ENCODE results near the gene HGS. TPM values are rescaled to one million over a fixed set of nuclear protein-coding genes. Genes with fewer than 3 reads are reported as not detected.

The HGS gene
- total and polyA plus RNA-seq, 12 donors, result 33.1 to 102 (median 39.3) TPM

DNA sequence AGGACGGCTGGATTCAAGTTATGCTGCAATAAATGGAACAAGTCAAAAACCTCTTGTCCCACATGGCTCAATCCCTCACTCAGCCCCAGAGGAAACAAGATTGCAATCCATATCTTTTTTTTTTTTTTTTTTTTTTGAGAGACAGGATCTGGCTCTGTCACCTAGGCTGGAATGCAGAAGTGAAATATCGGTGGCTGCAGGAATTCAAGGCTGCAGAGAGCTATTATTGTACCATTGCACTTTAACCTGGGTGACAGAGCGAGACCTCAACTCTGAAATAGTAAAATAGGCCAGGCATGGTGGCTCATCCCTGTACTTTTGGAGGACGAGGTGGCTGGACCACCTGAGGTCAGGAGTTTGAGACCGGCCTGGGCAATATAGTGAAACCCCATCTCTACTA lies 24.8 kb upstream of the HGS start:
- no peak for ATAC-seq
- WGBS, 2 donors, result 64 to 65% methylated on average over 5 of the region's 5 CpGs
- H3K4me1 ChIP-seq, result peaks cover 0 to 24% (median 0%) of the 10 kb centered on the region in 9 donors

DNA sequence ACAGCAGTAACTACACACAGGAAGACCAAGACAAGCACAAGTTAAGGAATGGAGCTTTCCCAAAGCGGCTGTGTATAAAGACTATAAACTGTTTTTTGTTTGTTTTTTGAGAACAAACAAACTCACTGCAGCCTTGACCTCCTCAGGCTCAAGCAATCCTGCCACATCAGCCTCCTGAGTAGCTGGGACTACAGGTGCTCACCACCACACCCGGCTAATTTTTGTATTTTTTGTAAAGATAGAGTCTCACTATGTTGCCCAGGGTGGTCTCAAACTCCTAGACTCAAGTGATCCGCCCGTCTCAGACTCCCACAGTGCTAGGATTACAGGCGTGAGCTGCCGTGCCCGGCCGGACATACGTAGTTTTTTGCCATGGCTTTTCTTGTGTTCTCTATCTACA lies 23.4 kb upstream of the HGS start:
- ATAC-seq (no peak), DNase-seq (no peak)
- Histone ChIP-seq H3K9me3 (no peaks in the 10 kb centered on the region), H3K4me3 (no peak overlapping the region), H3K27ac (no peak overlapping the region), H3K27me3 (no peaks in the 10 kb centered on the region), H3K36me3 (peaks cover 0 to 10% (median 0%) of the 10 kb centered on the region in 9 donors), H3K4me1 (peaks cover 0 to 26% (median 6%) of the 10 kb centered on the region in 9 donors)
- WGBS, 2 donors, result 92 to 94% methylated on average over 9 of the region's 9 CpGs
- TF ChIP-seq, protein P1, sequence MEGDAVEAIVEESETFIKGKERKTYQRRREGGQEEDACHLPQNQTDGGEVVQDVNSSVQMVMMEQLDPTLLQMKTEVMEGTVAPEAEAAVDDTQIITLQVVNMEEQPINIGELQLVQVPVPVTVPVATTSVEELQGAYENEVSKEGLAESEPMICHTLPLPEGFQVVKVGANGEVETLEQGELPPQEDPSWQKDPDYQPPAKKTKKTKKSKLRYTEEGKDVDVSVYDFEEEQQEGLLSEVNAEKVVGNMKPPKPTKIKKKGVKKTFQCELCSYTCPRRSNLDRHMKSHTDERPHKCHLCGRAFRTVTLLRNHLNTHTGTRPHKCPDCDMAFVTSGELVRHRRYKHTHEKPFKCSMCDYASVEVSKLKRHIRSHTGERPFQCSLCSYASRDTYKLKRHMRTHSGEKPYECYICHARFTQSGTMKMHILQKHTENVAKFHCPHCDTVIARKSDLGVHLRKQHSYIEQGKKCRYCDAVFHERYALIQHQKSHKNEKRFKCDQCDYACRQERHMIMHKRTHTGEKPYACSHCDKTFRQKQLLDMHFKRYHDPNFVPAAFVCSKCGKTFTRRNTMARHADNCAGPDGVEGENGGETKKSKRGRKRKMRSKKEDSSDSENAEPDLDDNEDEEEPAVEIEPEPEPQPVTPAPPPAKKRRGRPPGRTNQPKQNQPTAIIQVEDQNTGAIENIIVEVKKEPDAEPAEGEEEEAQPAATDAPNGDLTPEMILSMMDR (IDR thresholded peaks at IDR 0.05), result no peak
- intact Hi-C loops (cut with DNase I), result no loop called here

More for the DNA sequence above, 24.8 kb upstream of the HGS start:
- no peaks in the 10 kb centered on the region for H3K9me3 ChIP-seq
- H3K4me3 ChIP-seq, result no peak overlapping the region
- TF ChIP-seq, protein P1 (IDR thresholded peaks at IDR 0.05), result no peak
- no peak overlapping the region for H3K27ac ChIP-seq
- intact Hi-C loops (cut with DNase I), result no loop called here
- H3K27me3 ChIP-seq, result peaks cover 0 to 7% (median 1%) of the 10 kb centered on the region in 7 donors
- no peak for DNase-seq
- peaks cover 0 to 3% (median 0%) of the 10 kb centered on the region in 9 donors for H3K36me3 ChIP-seq

DNA sequence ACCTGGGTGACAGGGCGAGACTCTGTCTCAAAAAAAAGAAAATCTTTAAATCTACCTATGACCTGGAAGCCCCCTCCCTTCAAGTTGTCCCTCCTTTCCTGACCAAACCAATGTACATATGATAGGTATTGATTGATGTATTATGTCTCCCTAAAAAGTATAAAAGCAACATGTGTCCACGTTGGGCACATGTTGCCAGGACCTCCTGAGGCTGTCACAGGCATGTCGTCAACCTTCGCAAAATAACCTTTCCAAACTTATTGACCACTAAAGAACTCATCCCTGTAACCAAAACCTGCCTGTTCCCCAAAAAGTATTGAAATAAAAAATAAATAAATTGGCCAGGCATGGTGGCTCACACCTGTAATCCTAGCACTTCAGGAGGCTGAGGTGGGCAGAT lies 21.8 kb upstream of the HGS start:
- H3K27me3 ChIP-seq, result no peaks in the 10 kb centered on the region
- no peak overlapping the region for H3K27ac ChIP-seq
- no peak for DNase-seq
- no peak overlapping the region for H3K4me3 ChIP-seq
- H3K36me3 ChIP-seq, result peaks cover 0 to 10% (median 0%) of the 10 kb centered on the region in 9 donors
- H3K9me3 ChIP-seq, result no peaks in the 10 kb centered on the region
- H3K4me1 ChIP-seq, result peaks cover 0 to 18% (median 15%) of the 10 kb centered on the region in 9 donors
- TF ChIP-seq, protein P1 (IDR thresholded peaks at IDR 0.05), result no peak
- intact Hi-C loops (cut with DNase I), result no loop called here
- ATAC-seq, result no peak
- 93 to 94% methylated on average over 4 of the region's 4 CpGs for WGBS, 2 donors

DNA sequence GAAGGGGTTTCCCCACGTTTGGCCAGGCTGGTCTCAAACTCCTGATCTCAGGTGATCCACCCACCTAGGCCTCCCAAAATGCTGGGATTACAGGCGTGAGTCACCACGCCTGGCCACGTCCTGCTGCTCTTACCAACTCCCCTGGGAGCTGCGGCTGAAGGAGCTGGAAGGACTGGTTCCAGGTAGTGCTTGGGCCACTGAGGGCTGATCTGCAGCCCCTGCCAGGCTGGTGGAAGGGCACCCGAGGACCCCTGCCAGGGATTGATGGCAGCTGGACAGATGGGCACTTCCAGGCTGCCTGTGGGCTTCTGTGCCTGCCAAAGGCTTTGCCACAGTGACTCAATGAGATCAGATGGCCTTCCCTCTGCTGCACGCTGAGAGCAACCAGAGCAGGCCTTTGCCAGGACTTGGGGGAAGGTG lies 19.8 kb upstream of the HGS start:
- no peaks in the 10 kb centered on the region for H3K27me3 ChIP-seq
- TF ChIP-seq, protein P1 (IDR thresholded peaks at IDR 0.05), result no peak
- ATAC-seq (no peak), DNase-seq (no peak)
- intact Hi-C loops (cut with DNase I), result no loop called here
- no peak overlapping the region for H3K27ac ChIP-seq
- H3K36me3 ChIP-seq, result peaks cover 0 to 22% (median 0%) of the 10 kb centered on the region in 9 donors
- WGBS, 2 donors, result 74 to 86% methylated on average over 7 of the region's 7 CpGs
- H3K9me3 ChIP-seq, result no peaks in the 10 kb centered on the region
- no peak overlapping the region for H3K4me3 ChIP-seq
- peaks cover 6 to 29% (median 24%) of the 10 kb centered on the region in 9 donors for H3K4me1 ChIP-seq
